NCI-H510A treated with DMSO at 0.1 percent for 48 hours (cell line): ENCODE data around the gene CEACAM1.
"Not testable (repeated sequence)": the region's sequence is repeated elsewhere in the genome, so short reads cannot be mapped to it uniquely, and the experiment has no call there.

Experiments used
- DNase-seq: peaks from one replicate; lab custom pipeline; 2025; lab: John Stamatoyannopoulos, UW

The CEACAM1 gene

GRCh38 chr19:42474743-42475142, 53.5 kb downstream of the CEACAM1 start:
- DNase-seq = no peak

GRCh38 chr19:42473686-42474085, 54.6 kb downstream of the CEACAM1 start:
- no peak for DNase-seq

GRCh38 chr19:42472402-42473147, 55.7 kb downstream of the CEACAM1 start:
- no peak for DNase-seq

GRCh38 chr19:42471554-42472249, 56.6 kb downstream of the CEACAM1 start:
- DNase-seq = no peak

GRCh38 chr19:42469311-42470235, 58.7 kb downstream of the CEACAM1 start:
- DNase-seq = no peak

- DNase-seq = no peak
These were observed 59.9 kb downstream of the CEACAM1 start for GRCh38 chr19:42468273-42468796.

- DNase-seq = no peak
These were observed 61.0 kb downstream of the CEACAM1 start for GRCh38 chr19:42467183-42467760.

GRCh38 chr19:42466521-42467182, 61.6 kb downstream of the CEACAM1 start:
- DNase-seq = no peak

- no peak for DNase-seq
These were observed 62.4 kb downstream of the CEACAM1 start for GRCh38 chr19:42465827-42466280.

- DNase-seq = no peak
These were observed 66.5 kb downstream of the CEACAM1 start for GRCh38 chr19:42461700-42462324.

- DNase-seq = not testable (repeated sequence)
These were observed 67.0 kb downstream of the CEACAM1 start for GRCh38 chr19:42461231-42461630.

GRCh38 chr19:42459926-42460325, 68.4 kb downstream of the CEACAM1 start:
- DNase-seq = no peak
